HG03196 (cell line): ENCODE data around the gene APBB2.
"Not testable (repeated sequence)": the region's sequence is repeated elsewhere in the genome, so short reads cannot be mapped to it uniquely, and the experiment has no call there.

Source experiments
- ATAC-seq: cut with Tn5 transposase; IDR thresholded peaks from one replicate; pipeline ENCODE4 v1.9.1; 2021; ENCODE audit not compliant: unreplicated experiment

APBB2 gene

GRCh38 chr4:40840255-40840984, 373.9 kb downstream of the APBB2 start:
- ATAC-seq: peak; percentile 9

GRCh38 chr4:40838742-40839141, 375.6 kb downstream of the APBB2 start:
- ATAC-seq: no peak

- no peak for ATAC-seq
These were observed 377.1 kb downstream of the APBB2 start for GRCh38 chr4:40837094-40837870.

- no peak for ATAC-seq
These were observed 381.1 kb downstream of the APBB2 start for GRCh38 chr4:40833212-40833611.

- ATAC-seq: no peak
These were observed 382.2 kb downstream of the APBB2 start for GRCh38 chr4:40832175-40832574.

- no peak for ATAC-seq
These were observed 383.0 kb downstream of the APBB2 start for GRCh38 chr4:40831146-40831907.

GRCh38 chr4:40829586-40829985, 384.8 kb downstream of the APBB2 start:
- no peak for ATAC-seq

- no peak for ATAC-seq
These were observed 385.7 kb downstream of the APBB2 start for GRCh38 chr4:40828661-40829060.

- no peak for ATAC-seq
These were observed 386.6 kb downstream of the APBB2 start for GRCh38 chr4:40827758-40828157.

- ATAC-seq: no peak
These were observed 387.5 kb downstream of the APBB2 start for GRCh38 chr4:40826821-40827220.

GRCh38 chr4:40825014-40825838, 389.1 kb downstream of the APBB2 start:
- no peak for ATAC-seq

- no peak for ATAC-seq
These were observed 391.7 kb downstream of the APBB2 start for GRCh38 chr4:40822420-40823166.

GRCh38 chr4:40820101-40820500, 394.2 kb downstream of the APBB2 start:
- ATAC-seq: no peak

GRCh38 chr4:40817157-40817556, 397.2 kb downstream of the APBB2 start:
- not testable (repeated sequence) for ATAC-seq

- ATAC-seq: no peak
These were observed 401.5 kb downstream of the APBB2 start for GRCh38 chr4:40812856-40813255.

GRCh38 chr4:40812386-40812785, 402.0 kb downstream of the APBB2 start:
- ATAC-seq: no peak

GRCh38 chr4:40811956-40812355, 402.4 kb downstream of the APBB2 start:
- ATAC-seq: no peak

- ATAC-seq: no peak
These were observed 405.4 kb downstream of the APBB2 start for GRCh38 chr4:40808926-40809457.

- ATAC-seq: no peak
These were observed 409.7 kb downstream of the APBB2 start for GRCh38 chr4:40804598-40804997.

- peak; percentile 76 for ATAC-seq
These were observed 414.3 kb downstream of the APBB2 start for GRCh38 chr4:40800064-40800463.
